Tibial artery (tissue), 4 donors: ENCODE data around the gene COLGALT1.

ENCODE experiments used
- DNase-seq, 2 donors: peaks; one replicate each; pipeline ENCODE4 v3.0.0-alpha.2; 2019
- H3K27ac ChIP-seq, 2 donors: fragments of 200-600 bp; sonication (generic) in 1 of 2; 1 replicate in 1 of 2; 2 replicates in 1 of 2; pipeline ENCODE4 v1.5.1; 2018 to 2019; ENCODE audit warnings: mild to moderate bottlenecking in 1 of 2
- H3K27me3 ChIP-seq, 2 donors: fragments of 200-600 bp; sonication (generic) in 1 of 2; one replicate each; pipeline versions ENCODE4 v1.5.1 to v1.6.0; 2016 to 2019
- H3K36me3 ChIP-seq, 3 donors: fragments of 200-600 bp; sonication (generic) in 2 of 3; one replicate each; pipeline ENCODE4 v1.5.1; 2016 to 2019; ENCODE audit warnings: mild to moderate bottlenecking in 2 of 3
- H3K4me1 ChIP-seq, 4 donors: fragments of 200-600 bp; sonication (generic) in 2 of 4; 1 replicate in 3 of 4; 2 replicates in 1 of 4; pipeline ENCODE4 v1.5.1; 2016 to 2019
- H3K4me3 ChIP-seq, 2 donors: fragments of 200-600 bp; sonication (generic) in 1 of 2; 1 replicate in 1 of 2; 2 replicates in 1 of 2; pipeline ENCODE4 v1.5.1; 2018 to 2019; ENCODE audit warnings: mild to moderate bottlenecking in 2 of 2
- H3K9me3 ChIP-seq, 3 donors: fragments of 200-600 bp; sonication (generic) in 1 of 3; one replicate each; pipeline ENCODE4 v1.5.1; 2016 to 2019
- CTCF ChIP-seq, 2 experiments: fragments of 200-600 bp in 1 of 2; fragments of 450-650 bp in 1 of 2; IDR thresholded peaks; one replicate each; pipeline ENCODE4 v1.5.1; 2017 to 2019; ENCODE audit warnings: antibody characterized with exemption in 2 of 2, mild to moderate bottlenecking in 1 of 2, moderate library complexity in 1 of 2
- intact Hi-C: fragments of 100-400 bp; cut with DNase I; formaldehyde crosslinking; loops from one replicate; pipeline ENCODE4 v1.15.0; 2023; ENCODE audit warnings: low total_unique reads

COLGALT1 gene

DNA sequence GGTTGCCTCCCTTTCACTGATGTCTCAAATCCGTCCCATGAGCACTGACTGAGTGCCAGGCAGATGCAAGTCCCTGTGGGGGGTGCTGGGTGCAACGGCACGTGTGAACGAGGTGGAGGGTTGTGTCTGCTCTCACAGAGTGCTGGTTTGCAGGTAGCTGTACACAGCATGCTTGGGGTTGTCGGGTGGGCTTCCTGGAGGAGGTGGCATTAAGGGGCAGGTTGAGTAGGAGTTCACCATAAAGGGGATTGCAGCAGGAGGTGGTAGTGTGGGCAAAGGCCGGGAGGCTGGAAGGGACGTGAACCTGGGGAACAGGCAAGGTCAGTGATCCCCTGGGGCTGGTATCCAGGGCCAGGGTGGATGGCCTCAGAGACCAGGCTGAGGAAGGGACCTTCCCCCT, 17.2 kb downstream of the COLGALT1 start:
- Histone ChIP-seq H3K36me3 (peaks cover 70 to 92% (median 79%) of the 10 kb centered on the region in 3 donors), H3K27me3 (no peaks in the 10 kb centered on the region), H3K9me3 (no peaks in the 10 kb centered on the region), H3K27ac (no peak overlapping the region), H3K4me1 (peaks cover 0 to 5% (median 0%) of the 10 kb centered on the region in 4 donors), H3K4me3 (no peak overlapping the region)
- no peak for DNase-seq
- intact Hi-C loops, result loop anchor here (10.0 kb wide), 1 partner anchor 118 kb away; no protein-coding TSS in a partner anchor
- no peak for TF ChIP-seq CTCF (IDR thresholded peaks at IDR 0.05)

DNA sequence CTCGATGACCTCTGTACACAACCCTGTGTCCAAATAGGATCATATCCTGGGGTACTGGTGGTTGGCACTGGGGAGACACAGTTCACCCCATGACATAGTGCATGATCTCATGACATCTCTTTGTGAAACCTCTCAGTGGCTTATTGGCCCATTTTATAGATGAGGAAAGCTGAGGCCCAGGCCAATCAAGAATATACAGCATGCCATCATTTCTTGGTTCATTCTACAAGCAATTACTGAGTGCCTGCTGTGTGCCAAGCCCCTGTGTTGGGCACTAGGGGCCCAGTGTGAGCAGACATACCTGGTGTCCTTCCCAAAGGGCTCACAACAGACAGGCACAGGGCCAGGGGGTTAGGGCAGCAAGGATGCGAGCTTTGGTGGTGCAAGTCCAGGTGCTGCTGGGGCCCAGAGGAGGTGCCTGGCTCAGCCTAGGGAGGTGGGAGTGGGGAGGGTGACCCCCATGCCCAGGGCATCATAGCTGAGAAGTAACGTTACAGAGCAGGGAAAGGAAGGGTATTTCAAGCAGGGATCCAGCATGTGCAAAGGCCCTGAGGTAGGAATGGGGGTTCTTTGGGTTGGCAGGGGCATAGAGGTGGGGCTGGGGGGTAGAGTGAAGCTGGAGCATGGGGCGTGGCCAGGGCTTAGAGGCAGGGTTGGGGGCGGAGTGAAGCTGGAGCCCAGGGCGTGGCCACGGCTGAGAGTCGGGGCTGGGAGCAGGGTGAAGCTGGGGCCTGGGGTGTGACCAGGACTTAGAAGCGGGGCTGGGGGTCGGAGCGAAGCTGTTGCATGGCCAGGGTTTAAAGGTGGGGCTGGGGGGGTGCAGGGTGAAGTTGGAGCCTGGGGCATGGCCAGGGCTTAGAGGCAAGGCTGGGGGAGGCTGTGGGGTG, 20.7 kb downstream of the COLGALT1 start:
- no peak for DNase-seq
- no peak for TF ChIP-seq CTCF (IDR thresholded peaks at IDR 0.05)
- peaks cover 49 to 92% (median 69%) of the 10 kb centered on the region in 3 donors for H3K36me3 ChIP-seq
- H3K4me3 ChIP-seq, result no peak overlapping the region
- H3K27ac ChIP-seq, result no peak overlapping the region
- no peaks in the 10 kb centered on the region for H3K9me3 ChIP-seq
- H3K27me3 ChIP-seq, result no peaks in the 10 kb centered on the region
- peaks cover 0 to 5% (median 0%) of the 10 kb centered on the region in 4 donors for H3K4me1 ChIP-seq
- intact Hi-C loops, result loop anchor here (10.0 kb wide), 1 partner anchor 121 kb away; no protein-coding TSS in a partner anchor

- intact Hi-C loops, result loop anchor here (10.0 kb wide), 1 partner anchor 122 kb away; no protein-coding TSS in a partner anchor
- Histone ChIP-seq H3K36me3 (peaks cover 49 to 92% (median 67%) of the 10 kb centered on the region in 3 donors), H3K4me1 (peaks cover 0 to 5% (median 0%) of the 10 kb centered on the region in 4 donors), H3K27me3 (no peaks in the 10 kb centered on the region), H3K9me3 (no peaks in the 10 kb centered on the region), H3K27ac (no peak overlapping the region), H3K4me3 (no peak overlapping the region)
- TF ChIP-seq CTCF (IDR thresholded peaks at IDR 0.05), result no peak
- DNase-seq, result no peak
These were observed 21.5 kb downstream of the COLGALT1 start for GRCh38 chr19:17576758-17577456.

DNA sequence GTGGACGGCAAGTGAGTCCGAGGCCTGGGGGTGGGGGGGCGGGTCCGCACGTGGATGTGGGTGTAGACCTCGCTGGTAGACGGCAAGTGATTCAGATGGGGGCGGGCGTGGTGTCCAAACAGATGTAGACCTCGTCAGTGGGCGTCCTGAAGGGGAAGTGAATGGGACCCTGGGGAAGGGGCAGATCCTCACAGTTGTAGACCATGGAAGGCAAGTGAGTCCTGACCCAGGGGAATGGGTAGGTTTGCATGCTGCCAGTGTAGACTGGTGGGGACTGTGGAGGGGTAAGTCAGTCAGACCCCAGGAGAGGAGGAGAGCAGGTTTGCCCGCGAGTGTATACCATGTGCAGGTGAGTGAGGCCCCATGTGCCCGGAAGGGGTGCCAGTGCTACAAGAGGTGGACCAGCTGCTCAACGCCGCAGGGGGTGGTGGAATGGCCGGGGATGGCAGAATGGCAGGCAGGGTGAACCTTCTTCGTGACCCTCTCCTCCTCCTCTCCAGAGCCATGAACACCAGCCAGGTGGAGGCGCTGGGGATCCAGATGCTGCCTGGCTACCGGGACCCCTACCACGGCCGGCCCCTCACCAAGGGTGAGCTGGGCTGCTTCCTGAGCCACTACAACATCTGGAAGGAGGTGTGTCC, 22.1 kb downstream of the COLGALT1 start:
- Histone ChIP-seq H3K27ac (no peak overlapping the region), H3K4me1 (peaks cover 0 to 5% (median 0%) of the 10 kb centered on the region in 4 donors), H3K4me3 (no peak overlapping the region), H3K27me3 (no peaks in the 10 kb centered on the region), H3K9me3 (no peaks in the 10 kb centered on the region), H3K36me3 (peaks cover 45 to 91% (median 67%) of the 10 kb centered on the region in 3 donors)
- no peak for TF ChIP-seq CTCF (IDR thresholded peaks at IDR 0.05)
- intact Hi-C loops, result loop anchor here (10.0 kb wide), 1 partner anchor 123 kb away; no protein-coding TSS in a partner anchor
- no peak for DNase-seq

DNA sequence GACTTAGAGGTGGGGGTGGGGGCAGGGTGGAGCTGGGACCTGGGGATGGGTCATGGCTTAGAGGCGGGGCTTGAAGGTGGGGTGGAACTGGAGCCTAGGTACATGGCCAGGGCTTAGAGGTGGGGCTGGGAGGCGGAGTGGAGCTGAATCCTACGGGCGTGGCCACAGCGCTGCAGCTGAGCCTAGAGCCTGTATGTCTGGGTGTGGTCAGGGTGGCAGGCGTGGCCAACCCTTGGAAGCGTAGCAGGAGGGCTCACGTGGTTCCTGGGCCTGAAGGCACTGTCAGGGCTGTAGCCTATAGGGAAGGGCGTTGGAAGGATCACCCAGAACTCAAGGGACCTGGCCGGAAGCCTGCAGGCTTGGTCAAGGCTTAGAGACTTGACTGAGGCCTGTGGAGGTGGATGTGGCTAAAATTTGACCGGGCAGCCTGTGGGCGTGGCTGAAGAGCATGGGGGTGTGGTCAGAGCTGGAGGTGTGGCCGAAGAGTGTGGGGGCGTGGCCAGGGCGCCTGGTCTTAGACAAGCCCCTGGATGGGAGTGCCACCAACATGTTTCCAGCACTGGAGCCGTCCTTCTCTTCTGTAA, 24.3 kb downstream of the COLGALT1 start:
- H3K4me1 ChIP-seq, result no peaks in the 10 kb centered on the region
- intact Hi-C loops, result loop anchor here (10.0 kb wide), 1 partner anchor 125 kb away; no protein-coding TSS in a partner anchor
- no peaks in the 10 kb centered on the region for H3K27me3 ChIP-seq
- H3K4me3 ChIP-seq, result no peak overlapping the region
- H3K9me3 ChIP-seq, result no peaks in the 10 kb centered on the region
- H3K27ac ChIP-seq, result no peak overlapping the region
- peaks cover 37 to 80% (median 69%) of the 10 kb centered on the region in 3 donors for H3K36me3 ChIP-seq
- DNase-seq, result peak in 1 of 2 donors; percentile 51
- no peak for TF ChIP-seq CTCF (IDR thresholded peaks at IDR 0.05)
